ENCODE results near the gene CCDC117.

The CCDC117 gene

DNA sequence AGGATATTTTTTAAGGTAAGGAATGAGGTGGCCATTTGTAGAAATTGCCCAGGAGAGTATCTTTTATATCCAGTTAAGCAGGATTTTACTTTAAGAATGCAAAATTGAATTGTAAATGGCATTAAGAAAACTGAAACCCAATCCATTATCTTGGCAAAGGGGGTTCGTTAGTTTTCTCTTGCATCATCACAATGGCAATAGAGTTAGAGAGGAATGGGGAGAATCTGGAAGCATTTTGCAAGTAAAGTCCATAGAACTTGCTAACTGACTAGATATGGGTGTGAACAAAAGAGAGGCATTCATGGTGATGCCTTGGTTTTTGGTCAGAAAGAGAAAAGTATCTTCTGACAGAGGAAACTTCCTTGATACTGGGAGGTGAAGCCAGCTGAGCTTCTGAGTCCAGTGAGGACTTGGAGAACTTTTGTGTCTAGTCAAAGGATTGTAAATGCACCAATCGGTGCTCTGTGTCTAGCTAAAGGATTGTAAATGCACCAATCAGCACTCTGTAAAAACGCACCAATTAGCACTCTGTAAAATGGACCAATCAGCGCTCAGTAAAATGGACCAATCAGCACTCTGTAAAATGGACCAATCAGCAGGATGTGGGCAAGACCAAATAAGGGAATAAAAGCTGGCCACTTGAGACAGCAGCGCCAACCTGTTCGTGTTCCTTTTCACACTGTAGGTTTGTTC, 3.6 kb upstream of the CCDC117 start:
- Mint-ChIP-seq H3K4me1 (peaks cover 11% of the 10 kb centered on the region), H3K9me3 (no peaks in the 10 kb centered on the region), H3K4me3 (no peak overlapping the region), H3K36me3 (ENCODE audit: low read depth) (peaks cover 10% of the 10 kb centered on the region), H3K27ac (no peak overlapping the region), H3K27me3 (ENCODE audit: low read depth) (no peaks in the 10 kb centered on the region)
- TF ChIP-seq, protein P1, sequence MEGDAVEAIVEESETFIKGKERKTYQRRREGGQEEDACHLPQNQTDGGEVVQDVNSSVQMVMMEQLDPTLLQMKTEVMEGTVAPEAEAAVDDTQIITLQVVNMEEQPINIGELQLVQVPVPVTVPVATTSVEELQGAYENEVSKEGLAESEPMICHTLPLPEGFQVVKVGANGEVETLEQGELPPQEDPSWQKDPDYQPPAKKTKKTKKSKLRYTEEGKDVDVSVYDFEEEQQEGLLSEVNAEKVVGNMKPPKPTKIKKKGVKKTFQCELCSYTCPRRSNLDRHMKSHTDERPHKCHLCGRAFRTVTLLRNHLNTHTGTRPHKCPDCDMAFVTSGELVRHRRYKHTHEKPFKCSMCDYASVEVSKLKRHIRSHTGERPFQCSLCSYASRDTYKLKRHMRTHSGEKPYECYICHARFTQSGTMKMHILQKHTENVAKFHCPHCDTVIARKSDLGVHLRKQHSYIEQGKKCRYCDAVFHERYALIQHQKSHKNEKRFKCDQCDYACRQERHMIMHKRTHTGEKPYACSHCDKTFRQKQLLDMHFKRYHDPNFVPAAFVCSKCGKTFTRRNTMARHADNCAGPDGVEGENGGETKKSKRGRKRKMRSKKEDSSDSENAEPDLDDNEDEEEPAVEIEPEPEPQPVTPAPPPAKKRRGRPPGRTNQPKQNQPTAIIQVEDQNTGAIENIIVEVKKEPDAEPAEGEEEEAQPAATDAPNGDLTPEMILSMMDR (IDR thresholded peaks at IDR 0.05; ENCODE audit: unreplicated experiment in 3 of 3) = no peak

DNA sequence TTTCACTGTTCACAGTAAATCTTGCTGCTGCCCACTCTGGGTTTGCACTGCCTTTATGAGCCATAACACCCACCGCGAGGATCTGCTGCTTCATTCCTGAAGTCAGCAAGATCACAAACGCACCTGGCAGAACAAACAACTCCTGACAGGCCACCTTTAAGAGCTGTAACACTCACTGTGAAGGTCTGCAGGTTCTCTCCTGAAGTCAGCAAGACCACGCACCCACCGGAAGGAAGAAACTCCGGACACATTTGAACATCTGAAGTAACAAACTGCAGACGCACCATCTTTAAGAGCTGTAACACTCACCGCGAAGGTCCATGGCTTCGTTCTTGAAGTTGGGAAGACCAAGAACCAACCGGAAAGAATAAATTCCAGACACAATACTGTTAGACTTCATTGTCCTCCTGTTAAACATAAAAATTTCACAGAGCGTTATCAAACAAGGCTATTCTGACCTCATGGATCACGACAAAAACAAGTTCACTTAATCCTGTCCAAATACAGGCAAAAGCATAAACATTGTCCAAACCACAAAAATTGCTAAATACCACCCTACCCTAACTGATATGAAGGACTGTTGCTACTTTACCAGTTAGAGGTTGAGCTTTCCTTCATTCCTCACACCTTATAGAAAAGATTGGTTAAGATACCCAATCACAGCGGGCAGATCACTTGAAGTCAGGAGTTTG, 3.0 kb upstream of the CCDC117 start:
- no peaks in the 10 kb centered on the region for H3K27me3 Mint-ChIP-seq (ENCODE audit: low read depth)
- no peak overlapping the region for H3K27ac Mint-ChIP-seq
- peaks cover 12% of the 10 kb centered on the region for H3K36me3 Mint-ChIP-seq (ENCODE audit: low read depth)
- H3K9me3 Mint-ChIP-seq = no peaks in the 10 kb centered on the region
- H3K4me1 Mint-ChIP-seq = peaks cover 13% of the 10 kb centered on the region
- TF ChIP-seq, protein P1 (IDR thresholded peaks at IDR 0.05; ENCODE audit: unreplicated experiment in 3 of 3) = no peak
- peak overlapping the region in 2 of 3 experiments; percentile 15 to 64 for H3K4me3 Mint-ChIP-seq

DNA sequence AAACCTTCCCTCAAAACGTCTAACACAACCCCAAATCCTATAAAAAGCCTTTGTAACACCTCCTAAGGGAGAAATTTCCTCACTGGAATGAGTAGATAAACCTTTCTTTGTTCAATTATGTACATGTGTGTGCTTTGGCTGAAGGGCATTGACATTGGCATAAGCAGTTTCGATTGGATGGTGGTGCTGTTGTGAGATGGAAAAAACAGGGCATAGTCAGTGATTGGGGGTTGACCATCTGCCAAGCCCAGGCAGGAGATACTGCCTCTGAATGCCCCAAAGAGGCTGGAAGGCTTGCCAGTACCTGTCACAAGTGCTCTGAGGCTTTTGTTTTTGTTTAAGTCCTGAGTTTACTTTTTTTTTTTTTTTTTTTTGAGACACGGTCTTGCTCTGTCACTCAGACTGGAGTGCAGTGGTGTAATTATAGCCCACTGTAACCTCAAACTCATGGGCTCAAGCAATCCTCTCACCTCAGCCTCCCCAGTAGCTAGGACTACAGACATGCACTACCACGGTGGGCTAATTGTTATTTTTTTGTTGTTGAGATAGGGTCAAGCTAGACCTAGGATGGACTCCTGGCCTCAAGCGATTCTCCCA, 1.2 kb upstream of the CCDC117 start:
- Mint-ChIP-seq H3K9me3 (no peaks in the 10 kb centered on the region), H3K4me3 (peak overlapping the region; percentile 18 to 80 (median 53)), H3K4me1 (peaks cover 20% of the 10 kb centered on the region)

DNA sequence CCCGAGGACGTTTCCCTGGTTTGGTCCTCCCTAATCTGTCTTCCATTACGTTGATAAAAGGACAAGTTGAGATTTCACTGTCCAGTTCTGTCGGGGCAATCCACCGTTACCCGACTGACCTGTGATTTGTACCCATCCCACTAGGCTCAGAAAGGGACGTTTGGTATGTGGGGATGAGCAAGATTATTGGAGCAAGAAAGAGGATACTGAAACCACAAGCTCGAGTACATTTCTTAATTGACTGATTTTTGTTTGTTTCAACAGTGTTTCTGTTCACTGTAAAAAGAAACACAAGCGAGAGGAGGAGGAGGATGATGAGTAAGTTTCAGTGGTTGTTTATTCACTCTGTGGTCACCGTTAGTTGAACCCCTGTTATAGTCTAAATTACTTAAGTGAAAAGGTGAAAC, 969 bp downstream of the CCDC117 start:
- H3K36me3 Mint-ChIP-seq (ENCODE audit: low read depth) = peaks cover 29% of the 10 kb centered on the region
- TF ChIP-seq, protein P1 (IDR thresholded peaks at IDR 0.05; ENCODE audit: unreplicated experiment in 3 of 3) = no peak
- H3K27me3 Mint-ChIP-seq (ENCODE audit: low read depth) = no peaks in the 10 kb centered on the region
- H3K27ac Mint-ChIP-seq = peak overlapping the region; percentile 78 to 92 (median 88)
- H3K4me1 Mint-ChIP-seq = peaks cover 20% of the 10 kb centered on the region
- H3K9me3 Mint-ChIP-seq = no peaks in the 10 kb centered on the region
- H3K4me3 Mint-ChIP-seq = peak overlapping the region; percentile 87 to 97 (median 95)

More for the DNA sequence above, 1.2 kb upstream of the CCDC117 start:
- H3K36me3 Mint-ChIP-seq (ENCODE audit: low read depth) = peaks cover 29% of the 10 kb centered on the region
- H3K27ac Mint-ChIP-seq = peak overlapping the region in 1 of 3 experiments; percentile 7
- TF ChIP-seq, protein P1 (IDR thresholded peaks at IDR 0.05; ENCODE audit: unreplicated experiment in 3 of 3) = no peak
- no peaks in the 10 kb centered on the region for H3K27me3 Mint-ChIP-seq (ENCODE audit: low read depth)

DNA sequence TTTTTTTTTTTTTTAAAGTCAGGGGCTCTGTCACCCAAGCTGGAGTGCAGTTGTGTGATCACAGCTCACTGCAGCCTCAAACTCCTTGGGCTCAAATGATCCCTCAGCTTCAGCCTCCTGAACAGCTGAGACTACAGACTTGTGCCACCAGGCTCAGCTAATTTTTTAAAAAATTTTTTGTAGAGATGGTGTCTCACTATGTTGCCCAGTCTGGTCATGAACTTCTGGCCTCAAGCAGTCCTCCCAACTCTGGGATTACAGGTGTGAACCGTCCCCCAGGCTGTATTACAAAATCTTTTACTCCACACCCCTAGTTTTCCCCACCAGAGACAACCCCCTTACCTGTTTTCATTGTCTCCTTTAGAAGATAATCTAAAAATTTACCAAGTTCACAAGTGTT, 1.9 kb downstream of the CCDC117 start:
- H3K27me3 Mint-ChIP-seq (ENCODE audit: low read depth) = no peaks in the 10 kb centered on the region
- H3K4me1 Mint-ChIP-seq = peaks cover 20% of the 10 kb centered on the region
- no peaks in the 10 kb centered on the region for H3K9me3 Mint-ChIP-seq
- H3K27ac Mint-ChIP-seq = peak overlapping the region; percentile 55 to 71 (median 70)
- H3K36me3 Mint-ChIP-seq (ENCODE audit: low read depth) = peaks cover 32% of the 10 kb centered on the region
- peak overlapping the region; percentile 78 to 85 (median 81) for H3K4me3 Mint-ChIP-seq
- TF ChIP-seq, protein P1 (IDR thresholded peaks at IDR 0.05; ENCODE audit: unreplicated experiment in 3 of 3) = no peak
